Fibroblast of skin of abdomen (primary cell): ENCODE measurements around the gene RILP.

Source experiments
- DNase-seq: peaks from one replicate; pipeline ENCODE4 v3.0.0-alpha.2; 2013

Gene RILP

DNA sequence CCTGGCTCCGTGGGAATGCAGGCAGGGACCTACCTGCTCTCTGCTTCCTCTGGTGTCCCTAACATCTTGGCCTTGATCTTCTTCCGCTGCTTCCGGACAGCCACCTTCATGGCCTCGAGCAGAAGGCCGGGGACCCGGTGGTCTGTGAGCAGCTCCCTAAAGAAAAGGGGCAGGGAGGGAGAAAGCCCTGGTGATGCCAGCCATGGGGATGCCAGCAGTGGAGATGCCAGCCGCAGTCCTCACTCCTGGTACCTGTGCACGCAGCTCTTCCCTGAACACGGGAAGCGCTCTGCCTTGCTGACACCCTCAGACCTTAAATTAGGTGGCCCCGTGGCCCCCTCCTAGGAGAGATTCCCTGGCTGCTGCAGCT, 1.9 kb downstream of the RILP start:
- DNase-seq = no peak

DNA sequence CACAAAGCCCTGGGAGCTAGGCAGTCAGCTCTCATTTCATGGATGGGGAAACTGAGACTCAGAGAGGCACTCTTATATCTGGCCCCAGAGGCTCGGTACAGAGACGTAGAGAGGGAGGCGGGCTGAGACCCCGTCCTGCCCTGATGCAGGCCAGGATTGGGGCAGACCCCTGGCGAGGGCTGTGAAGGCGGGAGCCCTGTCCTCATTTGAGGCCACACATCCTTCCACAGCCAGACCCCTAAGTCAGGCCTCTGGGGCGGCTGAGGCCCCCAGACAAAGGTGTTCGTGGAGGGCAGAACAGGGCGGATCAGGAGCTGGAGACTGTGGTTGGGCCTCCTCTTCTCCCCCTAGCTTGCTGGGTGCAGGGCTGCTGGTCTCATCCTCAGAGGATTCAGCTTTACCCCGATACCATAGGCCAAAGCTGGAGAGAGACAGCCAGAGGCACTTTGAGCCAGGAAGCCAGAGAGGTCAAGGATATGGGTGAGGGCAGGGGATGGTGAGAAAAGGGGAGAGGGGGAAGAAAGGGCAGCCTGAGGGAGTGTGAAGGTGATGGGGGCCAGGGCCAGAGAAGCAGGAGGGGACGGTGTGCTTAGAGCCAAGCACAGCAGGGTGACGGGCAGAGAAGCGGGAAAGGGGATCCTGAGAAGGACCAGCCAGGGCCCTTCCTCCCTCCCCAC, 3.3 kb downstream of the RILP start:
- DNase-seq = no peak

DNA sequence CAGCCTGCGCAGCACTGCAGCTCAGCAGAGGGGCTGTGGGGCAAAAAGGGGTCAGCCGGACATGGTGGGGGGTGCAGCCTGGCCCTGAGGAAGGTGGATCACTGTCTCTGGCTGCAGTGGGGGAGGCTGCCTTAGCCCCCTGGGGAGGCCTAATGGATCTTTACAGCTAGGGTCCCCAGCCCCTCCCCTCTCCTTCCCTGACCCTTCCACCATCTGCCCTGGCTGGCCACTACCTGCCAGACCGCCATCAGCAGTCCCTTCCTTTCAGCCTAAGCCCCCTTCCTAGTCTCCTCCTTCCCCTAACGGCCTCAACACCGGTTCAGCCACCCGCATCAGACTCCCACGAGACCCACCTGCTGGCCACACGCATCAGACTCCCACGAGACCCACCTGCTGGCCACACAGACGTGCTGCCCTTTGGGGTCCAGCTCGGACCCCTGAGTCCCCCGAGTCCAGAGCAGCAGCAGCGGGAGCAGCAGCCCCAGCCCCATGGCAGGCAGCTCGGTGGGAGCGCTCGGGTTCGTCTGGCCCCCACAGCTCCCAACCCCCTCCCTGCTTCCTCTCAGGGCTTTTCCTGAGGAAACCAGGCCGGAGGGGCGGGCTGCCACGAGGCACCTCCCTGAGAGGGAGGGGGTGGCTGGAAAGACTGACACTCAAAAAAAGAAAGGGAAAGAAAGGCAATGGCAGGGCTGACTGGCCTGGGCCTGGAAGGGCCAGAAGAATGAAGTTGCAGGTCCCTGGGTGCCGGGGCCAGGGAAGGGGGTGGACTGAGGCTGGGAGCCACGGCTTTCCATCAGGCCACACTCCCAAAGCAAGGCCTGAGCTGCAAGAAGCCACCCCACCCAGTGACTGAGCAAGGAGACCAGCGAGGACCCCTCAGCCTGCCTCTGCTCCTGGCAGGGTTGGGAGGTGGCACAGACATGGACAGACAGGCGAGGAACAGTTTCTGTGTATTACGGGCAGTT, 4.2 kb downstream of the RILP start, which contains the start of gene SCARF1:
Gene SCARF1 (minus strand): TSS at position 526 of the 965 bp plus-strand sequence. CDS start 35 bp downstream, at position 491.
- DNase-seq = no peak

DNA sequence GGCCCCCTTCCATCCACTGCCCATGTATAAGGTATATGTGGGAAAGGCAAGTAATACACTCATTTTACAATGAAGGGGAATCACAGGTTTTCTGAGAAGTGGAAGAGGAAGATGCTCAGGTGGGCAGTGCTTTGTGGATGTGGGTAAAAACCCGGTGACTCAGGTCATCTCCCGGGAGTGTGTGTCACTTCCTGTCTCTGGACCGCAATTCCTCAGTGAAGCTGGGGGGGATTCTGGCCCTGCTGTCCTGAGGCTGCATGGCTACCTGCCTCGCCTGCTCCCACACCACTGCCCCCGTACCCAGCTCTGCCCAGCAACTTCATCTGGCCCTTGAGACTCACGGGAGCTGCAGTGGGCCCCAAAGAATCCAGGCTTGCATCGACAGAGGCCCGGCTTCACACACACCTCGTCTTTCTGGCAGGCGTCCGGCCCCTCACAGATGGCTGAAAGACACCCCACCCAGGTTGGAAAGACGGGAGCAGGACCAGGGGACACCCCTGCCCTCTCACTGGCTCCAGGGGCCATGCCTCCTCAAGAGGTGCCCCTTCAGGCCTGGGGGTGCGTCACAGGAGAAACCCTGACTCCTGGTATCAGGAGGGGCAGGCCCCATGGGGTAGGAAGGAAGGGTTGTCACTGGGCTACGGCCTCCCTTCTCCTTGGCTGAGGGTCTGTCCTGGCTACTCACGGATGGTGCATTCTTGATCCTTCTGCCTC, 5.0 kb downstream of the RILP start:
- peak; percentile 40 for DNase-seq

- no peak for DNase-seq
These were observed 5.6 kb downstream of the RILP start for GRCh38 chr17:1643999-1644492.

GRCh38 chr17:1643293-1643998, 6.2 kb downstream of the RILP start:
- DNase-seq = no peak

GRCh38 chr17:1641065-1641403, 8.6 kb downstream of the RILP start:
- no peak for DNase-seq

DNA sequence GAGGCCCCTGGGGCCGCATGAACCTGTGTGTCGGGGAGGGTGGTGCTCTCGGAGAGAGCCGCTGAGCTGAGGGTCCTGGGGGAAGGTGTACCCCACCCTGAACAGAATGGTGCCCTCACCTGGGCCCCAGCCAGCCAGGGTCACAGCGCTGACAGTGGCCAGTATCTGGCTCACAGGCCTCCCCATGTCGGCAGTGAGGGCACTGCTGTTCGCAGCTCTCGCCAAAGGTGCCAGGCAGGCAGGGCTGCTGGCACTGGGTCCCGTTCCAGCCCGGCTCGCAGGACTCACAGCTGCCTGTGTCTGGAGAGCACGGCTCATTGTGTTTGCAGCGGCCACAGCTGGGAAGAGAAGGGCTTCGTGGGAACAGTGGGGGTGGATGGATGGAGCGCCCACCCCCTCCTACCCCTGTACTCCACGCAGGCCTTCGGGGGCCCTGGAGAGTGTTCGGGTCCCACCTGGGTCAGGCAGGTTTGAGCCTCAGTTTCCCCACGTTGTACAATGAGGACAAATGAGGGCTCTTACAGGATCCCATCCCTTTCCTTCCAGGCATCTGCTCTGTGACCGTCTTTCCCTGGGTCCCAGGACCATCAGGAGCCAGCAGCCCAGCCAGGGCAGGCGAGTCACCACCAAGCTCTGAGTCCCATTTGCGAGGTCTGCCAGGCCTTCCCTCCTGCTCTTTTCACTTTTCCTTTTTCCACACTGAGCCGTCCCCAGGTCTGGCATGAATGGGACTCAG, 9.2 kb downstream of the RILP start:
- no peak for DNase-seq

DNA sequence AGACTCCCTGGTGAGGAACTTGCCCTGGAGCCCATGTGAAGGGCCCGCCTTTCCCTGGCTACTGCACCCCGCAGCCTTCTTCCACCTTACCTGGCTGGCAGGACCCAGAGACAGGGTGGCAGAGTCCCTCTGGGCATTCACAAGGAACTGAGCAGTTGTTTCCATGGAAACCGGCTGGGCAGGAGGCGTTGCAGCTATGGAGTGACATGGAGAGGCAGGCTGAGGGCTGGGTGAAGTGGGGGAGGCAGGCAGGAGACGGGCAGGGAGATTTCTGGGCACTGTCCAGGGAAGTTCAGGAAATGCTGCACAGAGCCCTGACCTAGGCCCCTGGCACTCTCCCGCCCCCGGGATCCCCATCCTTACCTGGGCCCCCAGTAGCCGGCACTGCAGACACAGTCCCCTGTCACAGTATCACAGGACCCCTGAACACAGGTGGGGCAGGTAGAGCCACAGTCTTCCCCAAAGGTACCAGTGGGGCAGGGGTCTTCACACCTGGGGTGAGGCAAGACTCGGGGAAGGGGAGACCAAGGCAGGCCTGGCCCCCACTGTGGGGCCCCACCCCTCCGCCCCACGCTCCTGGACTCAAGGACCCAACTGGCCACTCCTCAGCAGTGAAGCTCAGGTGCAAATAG, 10.0 kb downstream of the RILP start:
- no peak for DNase-seq

- DNase-seq = no peak
These were observed 10.9 kb downstream of the RILP start for GRCh38 chr17:1638624-1639300.

GRCh38 chr17:1638171-1638590, 11.5 kb downstream of the RILP start:
- DNase-seq = no peak

GRCh38 chr17:1636732-1637285, 12.9 kb downstream of the RILP start:
- DNase-seq = no peak

GRCh38 chr17:1635675-1636465, 13.8 kb downstream of the RILP start:
- no peak for DNase-seq

GRCh38 chr17:1634841-1635650, 14.6 kb downstream of the RILP start:
- no peak for DNase-seq

GRCh38 chr17:1630662-1631061, 19.0 kb downstream of the RILP start:
- DNase-seq = no peak

GRCh38 chr17:1629504-1630310, 20.0 kb downstream of the RILP start:
- DNase-seq = peak; percentile 28

DNA sequence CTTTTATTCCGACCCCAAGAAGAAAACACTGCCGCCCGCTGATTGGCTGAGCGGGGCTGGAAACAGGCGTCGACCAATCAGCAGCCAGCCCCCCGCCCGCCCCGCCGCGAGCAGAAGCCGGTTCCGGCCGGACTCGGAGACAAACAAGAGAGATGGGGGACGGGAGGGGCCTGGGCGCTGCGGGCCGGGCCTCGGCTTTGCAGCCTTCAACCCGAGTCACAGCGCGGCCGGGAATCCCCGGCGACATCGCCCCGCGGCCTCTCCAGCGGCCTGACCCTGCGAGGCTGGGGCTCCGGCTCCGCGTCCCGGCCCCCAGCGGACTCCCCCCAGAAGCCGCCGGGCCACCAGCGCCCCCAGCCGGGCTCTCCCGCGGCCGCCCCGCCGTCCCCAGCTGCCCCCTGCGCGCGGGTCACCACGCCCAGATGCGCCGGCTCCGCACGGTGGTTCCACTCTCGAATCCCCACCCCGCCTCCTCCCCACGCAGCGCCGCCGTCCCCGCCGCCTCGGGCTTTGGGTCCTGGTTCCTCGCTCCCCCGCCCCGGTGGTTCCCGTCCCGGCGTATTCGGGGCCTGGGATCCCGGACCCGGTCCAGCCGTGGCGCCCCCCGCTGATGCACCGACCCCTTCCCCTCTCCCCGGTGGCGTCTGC, 20.7 kb downstream of the RILP start:
- peak; percentile 92 for DNase-seq
